CD4-positive, alpha-beta T cell treated with Interleukin-6 for 4 hours (primary cell): ENCODE results near the gene SHBG.
A peak's percentile ranks its signal among the peaks of the same experiment; 100 is the strongest.
"Not testable (repeated sequence)": the region's sequence is repeated elsewhere in the genome, so short reads cannot be mapped to it uniquely, and the experiment has no call there.

ENCODE experiments used
- DNase-seq: peaks from one replicate; pipeline ENCODE4 v3.0.0-alpha.2; 2020; ENCODE audit warnings: mixed read lengths

Gene SHBG

DNA sequence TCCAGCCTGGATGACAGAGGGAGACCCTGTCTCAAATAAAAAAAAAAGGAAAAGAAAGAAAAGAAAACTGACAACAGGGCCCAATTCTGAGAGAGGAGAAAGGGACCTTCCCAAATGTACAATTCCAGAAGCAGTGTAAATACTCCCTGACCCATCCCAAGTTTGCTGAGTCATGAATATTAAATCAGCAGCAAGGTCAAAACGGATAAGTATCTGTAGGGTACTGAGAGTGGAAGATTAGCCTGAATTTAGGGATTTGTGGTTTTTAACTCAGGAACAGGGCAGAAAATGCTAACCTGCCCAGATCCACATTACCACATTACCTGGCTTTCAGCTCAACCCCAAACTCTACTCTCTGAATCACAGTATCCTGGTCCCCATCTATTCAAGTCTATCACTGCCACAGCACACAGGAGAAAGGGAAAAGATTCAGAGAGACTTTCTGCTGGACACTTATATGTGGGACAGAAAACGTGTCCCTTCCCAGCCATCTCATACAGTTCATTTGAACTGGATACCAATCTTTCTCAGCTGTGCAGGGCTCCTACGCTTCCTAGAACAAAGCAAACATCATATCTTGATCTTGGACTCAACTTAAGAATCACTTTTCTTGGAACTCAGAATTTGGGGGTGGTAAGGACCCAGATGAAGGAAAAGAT is 18.2 kb upstream of the SHBG start:
- DNase-seq, result no peak

DNA sequence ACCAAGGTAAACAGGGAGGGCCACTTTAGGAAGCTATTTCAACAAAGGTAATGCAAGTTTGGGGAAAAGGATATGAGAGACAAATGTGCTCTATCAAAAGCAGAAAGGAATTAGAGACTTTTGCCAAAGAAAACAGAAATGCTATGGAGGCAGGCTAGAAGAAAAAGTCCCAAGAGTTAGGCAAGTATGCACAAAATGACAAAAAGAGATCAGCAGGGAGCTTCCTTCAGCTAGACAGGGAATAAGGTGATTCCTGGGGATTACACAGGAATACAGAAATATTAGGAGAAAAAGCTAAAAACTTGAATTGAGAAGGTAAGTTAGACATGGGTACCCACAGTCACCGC is 17.7 kb upstream of the SHBG start:
- no peak for DNase-seq

DNA sequence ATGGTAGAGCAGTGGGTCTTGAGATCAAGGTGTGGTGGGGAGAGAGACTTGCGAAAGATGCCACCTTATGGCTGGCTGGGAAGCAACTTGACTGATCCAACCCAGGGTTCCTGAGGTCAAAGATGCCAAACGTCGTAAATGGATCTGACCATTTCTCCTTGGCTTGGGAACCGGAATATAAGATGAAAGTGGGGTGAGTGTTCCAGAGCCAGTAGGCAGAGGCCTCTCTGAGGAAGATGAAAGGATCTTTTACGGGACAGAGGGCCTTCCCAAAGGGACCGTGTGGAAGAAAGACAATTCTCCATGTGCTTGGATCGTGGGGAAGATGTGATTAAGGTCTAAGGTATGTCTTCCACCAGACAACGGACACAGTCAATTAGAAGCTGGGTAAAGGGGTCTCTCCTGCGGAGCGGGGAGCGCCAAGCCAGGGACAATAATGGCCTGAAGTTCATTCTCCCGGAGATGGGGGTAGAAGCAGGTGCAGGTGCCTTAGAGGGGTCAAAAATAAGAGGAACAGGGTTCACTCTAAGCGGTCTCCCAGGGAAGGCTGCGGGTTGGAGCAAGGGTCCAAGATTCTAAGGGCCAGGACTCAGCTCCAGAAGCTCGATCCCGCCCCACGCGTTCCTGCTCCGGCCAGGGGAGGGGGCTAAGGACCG is 16.0 kb upstream of the SHBG start:
- DNase-seq, result no peak

DNA sequence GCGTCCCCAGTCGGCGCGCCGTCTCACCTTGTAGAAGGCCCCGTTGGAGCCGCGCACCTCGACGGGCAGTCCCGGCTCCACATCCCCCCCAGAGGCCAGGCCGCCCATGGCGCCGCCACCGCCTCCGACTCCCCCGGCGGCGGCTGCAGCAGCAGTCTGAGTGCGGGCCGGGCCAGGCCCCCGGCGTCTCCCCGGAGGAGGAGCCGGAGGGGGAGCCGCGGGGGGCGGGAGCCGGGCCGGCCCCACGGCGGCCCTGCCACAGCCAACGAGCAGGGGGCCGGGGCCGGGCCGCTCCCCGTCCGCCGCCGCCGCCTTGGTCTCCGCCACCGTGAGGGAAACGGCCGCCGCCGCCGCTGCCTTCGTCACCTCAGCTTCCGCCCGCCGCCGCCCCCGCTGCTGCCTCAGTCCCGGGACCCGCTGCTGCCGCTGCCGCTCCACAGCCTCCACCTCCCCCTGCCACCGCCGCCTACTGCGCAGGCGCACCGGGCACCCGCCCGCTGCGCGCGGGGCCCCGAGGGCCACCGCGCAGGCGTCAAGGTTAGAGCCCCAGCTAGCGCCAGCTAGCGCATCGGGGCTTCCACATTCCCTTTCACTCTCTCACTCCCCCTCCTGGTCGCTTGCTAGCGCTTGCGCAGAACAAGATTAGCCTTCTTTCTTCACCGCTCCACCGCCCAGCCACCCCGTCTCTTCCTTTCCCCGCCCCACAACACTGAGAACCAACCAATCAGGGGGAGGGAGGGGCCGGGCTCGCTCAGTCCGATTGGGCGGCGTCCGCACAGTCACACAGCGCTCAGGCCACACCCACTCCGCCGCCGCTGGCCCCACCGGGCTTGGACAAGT is 15.3 kb upstream of the SHBG start, which contains the start of gene FXR2:
FXR2 (minus strand) TSS at position 473 of the 840 bp plus-strand sequence; CDS start at position 108, 365 bp downstream.
- peak; percentile 99 for DNase-seq

DNA sequence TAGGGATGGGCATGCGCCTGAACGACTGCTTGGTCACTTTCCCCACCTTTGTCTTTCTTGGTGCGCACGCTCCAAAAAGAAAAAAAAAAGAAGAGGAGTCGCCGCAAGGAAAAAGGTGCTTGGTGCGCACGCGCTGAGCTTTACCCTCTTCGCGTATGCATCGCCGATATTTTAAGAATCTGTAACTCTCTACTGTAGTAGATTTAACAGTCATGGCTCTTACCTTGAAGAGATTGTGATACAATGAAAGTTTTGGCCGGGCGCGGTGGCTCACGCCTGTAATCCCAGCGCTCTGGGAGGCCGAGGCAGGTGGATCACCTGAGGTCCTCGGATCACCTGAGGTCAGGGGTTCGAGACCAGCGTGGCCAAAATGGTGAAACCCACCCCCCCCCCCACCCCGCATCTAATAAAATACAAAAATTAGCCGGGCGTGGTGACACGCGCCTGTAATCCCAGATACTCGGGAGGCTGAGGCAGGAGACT is 14.6 kb upstream of the SHBG start:
- DNase-seq, result no peak

DNA sequence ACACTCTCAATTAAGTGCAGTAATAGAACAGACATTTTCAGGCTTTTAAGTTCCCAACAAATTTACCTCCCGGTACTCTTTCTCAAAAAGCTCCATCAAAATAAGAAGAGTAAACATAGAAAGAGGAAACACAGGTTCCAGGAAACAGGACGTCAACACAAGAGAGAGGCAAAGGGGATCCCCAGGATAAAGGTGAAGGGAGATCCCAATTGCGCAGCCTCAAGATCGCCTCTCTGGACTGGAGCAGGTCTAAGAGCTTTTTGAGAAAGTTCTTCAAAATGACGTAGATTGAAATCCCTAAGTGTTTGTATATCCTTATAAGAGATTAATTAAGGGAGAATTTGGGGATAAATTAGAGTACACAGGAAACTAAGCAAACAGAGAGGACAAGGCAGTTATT is 11.3 kb upstream of the SHBG start:
- DNase-seq, result no peak

DNA sequence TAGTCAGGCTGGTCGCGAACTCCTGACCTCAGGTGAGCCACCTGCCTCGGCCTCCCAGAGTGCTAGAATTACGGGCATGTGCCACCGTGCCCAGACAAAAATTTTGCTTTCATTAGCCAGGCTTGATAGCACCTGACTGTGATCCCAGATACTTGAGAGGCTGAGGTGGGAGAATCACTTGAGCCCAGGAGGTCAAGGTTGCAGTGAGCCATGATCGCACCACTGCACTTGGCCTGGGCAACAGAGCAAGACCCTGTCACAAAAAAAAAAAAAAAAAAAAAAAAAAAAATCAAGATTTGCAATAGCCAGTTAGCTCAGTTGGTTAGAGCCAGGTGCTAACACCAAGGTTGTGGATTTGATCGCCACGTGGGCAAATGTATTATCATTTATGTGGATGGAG is 9.1 kb upstream of the SHBG start:
- no peak for DNase-seq

DNA sequence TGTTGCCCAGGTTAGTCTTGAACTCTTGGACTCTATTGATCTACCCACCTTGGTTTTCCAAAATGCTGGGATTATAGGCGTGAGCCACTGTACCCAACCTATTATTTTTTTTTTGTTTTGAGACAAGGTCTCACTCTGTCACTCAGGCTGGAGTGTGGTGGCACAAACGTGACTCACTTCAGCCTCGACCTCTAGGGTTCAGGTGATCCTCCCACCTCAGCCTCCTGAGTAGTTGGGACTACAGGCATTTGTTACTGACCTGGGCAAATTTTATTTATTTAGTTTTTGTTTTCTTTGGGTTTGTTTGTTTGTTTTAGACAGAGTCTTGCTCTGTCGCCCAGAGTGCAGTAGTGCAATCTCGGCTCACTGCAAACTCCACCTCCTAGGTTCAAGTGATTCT is 6.3 kb upstream of the SHBG start:
- no peak for DNase-seq

DNA sequence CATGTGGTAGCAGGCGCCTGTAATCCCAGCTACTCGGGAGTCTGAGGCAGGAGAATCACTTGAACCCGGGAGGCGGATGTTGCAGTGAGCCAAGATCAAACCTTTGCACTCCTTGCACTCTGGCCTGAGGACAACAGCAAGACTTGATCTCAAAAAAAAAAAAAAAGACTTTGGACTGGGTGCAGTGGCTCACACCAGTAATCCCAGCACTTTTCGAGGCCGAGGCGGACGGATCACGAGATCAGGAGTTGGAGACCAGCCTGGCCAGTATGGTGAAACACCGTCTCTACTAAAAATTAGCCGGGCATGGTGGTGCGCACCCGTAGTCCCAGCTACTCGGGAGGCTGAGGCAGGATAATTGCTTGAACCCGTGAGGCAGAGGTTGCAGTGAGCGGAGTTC is 4.2 kb upstream of the SHBG start:
- DNase-seq, result not testable (repeated sequence)

DNA sequence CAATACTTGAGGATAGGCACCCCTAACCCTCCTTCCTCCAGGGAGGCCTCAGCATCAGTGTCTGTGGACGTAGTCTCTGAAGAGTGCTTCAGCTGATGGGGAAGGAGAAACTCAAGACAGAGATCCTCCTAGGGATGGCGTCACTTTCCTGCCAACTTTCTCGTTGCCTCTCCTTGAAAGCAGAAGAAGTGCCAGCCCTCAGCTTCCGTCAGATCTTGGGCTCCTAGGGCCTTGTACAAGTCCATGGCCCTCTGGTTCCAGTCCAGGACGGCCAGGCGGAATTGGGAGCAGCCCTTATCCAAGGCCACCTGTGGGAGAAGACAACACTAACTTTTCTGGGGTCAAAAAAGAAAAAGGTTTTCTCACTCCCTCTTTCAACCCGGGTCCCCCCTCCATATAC is 3.6 kb upstream of the SHBG start:
- no peak for DNase-seq

DNA sequence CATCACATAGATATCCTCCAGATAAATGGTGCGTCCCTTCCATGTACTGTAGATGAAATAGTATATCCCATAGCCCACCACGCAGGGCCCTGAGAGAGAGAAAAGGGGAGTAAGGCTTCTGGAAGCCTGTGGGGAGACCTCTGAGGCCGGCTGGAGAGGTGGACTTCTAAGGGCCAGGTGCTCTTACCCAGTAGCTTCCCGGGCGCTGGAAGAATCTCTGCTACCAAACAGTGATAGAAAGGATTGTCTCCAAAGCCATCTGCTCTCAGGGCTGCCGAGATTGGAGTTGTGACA is 3.0 kb upstream of the SHBG start:
- DNase-seq, result no peak

DNA sequence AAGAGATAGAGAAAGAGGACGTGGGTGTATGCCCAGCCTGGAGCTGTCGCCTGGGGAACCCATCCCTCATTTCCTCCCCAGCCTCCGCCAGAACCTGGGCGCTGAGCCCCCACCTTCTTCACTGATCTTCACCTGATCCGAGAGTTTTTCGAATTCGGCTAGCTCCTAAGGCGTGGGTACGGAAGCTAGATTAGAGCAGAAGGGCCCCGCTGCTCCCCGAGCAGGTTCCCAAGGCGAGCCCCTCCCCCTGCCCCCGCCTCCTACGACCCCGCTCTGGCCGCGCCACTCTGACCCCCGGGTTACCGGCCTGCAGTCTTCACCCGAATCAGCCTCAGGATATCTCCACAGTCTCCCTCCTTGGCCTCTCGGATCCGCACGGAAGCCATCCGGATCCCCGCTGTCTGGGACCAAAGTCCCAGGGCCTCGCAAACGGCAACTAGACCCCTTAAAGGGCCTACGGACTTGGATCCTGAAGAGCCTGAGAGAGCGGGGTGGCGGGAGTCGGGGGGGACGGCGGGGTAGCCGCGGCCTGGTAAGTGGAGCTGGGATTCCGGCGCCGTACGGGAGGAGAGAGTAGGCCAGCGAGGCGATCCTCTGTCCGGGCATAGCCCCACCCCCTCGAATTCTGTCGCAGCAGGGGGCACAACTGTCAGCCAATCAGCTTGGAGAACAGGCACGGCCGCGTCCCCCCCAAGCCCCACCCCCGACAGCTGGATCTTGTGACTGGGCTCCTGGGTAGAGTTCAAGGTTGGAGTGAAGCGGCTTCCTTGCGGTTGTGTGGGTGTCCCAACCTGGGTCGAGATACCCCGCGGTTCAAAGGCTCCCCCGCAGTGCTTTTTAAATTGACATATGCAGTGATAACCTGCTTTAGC is 2.4 kb upstream of the SHBG start, which contains the start of gene SAT2:
SAT2 (minus strand) TSS at position 572 of the 872 bp plus-strand sequence; CDS start at position 386, 186 bp downstream.
- peak; percentile 93 for DNase-seq

DNA sequence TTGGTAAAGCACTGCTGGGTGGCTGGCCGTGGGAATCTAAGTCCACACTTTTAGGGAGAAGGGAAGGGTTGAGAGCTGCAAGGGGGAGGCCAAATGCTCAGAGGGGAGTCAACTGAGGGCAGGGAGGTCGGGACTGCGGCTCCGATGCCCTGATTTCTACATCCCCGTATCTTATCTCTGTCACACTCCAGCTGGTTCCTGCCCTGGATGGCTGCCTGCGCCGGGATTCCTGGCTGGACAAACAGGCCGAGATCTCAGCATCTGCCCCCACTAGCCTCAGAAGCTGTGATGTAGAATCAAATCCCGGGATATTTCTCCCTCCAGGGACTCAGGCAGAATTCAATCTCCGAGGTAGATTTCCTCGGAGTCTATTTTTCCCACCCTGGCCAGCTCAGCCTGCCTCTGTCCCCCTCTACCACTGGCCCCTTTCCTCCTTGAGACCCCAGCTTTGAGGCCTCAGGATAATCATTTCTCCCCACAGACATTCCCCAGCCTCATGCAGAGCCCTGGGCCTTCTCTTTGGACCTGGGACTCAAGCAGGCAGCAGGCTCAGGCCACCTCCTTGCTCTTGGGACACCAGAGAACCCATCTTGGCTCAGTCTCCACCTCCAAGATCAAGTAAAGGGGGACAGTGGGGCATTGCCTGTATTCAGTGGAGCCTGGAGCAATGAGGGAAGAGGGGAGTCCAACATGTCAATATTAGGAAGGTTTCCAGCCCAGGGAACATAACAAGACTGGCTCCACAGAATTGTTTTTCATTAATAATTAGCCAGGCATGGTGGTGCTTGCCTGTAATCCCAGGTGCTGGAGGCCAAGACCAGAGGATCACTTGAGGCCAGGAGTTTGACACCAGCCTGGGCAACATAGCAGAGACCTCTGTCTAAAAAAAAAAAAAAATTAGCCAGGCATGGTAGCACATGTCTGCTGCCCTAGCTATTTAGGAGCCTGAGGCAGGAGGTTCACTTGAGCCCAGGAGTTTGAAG is 1.8 kb downstream of the SHBG start:
- no peak for DNase-seq

DNA sequence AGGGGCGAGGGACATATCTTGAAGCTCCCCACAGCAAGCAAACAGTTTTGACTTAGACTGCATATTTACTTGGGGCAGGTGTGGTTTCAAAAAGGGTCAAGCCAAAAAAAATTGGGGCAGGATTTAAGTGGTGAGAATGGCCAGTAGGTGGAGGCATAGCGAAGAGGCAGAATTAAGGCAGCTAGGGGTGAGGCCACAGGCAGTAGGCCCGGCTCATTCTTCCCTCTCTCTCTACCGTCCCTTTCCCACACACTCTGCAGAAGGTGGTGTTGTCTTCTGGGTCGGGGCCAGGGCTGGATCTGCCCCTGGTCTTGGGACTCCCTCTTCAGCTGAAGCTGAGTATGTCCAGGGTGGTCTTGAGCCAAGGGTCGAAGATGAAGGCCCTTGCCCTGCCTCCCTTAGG is 2.6 kb downstream of the SHBG start:
- DNase-seq, result peak; percentile 40

DNA sequence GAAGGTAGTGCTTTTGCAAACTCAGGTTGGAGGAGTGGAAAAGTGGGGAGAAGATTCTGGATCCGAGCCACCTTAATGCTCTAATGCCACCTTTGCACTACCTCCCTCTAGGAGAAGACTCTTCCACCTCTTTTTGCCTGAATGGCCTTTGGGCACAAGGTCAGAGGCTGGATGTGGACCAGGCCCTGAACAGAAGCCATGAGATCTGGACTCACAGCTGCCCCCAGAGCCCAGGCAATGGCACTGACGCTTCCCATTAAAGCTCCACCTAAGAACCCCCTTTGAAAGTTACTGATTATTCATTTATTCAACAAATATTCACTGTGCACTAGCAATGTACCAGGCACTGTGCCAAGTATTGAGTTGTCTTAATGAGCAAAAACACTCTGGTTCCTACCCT is 3.2 kb downstream of the SHBG start:
- DNase-seq, result no peak

DNA sequence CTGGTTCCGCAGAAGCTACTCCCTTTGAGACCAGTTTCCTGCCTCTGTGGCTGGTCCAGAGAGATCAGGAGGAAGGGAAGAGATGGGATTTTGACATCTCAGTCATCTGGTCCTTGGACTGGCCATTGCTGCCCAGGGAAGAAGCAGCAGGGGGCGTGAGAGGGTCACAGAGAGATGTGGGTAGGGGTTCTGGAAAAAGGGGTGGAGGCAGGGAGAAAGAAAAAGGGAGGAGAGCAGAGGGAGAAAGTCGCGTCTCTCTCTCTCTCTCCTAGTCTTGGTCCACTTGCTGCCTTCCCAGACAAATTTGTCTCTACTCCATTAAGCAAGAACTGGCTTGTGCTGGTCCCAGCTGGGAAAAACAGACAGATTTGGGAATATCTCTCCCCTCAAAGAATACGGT is 4.4 kb downstream of the SHBG start:
- DNase-seq, result peak; percentile 12

DNA sequence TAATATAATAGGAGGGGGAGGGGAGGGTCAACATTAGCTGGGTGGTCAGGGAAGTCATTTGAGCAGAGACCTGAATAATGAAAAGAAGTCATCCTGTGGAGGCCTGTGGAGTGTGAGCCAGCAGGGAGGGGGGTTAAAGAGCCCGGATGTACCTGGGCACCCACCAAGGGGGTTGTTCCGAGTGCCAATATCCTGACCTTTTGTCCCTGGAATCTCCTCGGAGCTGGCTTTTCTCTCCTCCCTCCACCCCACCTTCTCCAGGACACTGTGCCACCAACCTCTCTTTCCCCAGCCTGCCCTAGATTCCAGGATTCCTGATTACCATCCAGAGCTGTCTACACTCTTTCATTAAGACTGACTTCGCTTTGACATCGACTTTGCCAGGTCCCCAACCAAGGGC is 6.2 kb downstream of the SHBG start:
- DNase-seq, result no peak

DNA sequence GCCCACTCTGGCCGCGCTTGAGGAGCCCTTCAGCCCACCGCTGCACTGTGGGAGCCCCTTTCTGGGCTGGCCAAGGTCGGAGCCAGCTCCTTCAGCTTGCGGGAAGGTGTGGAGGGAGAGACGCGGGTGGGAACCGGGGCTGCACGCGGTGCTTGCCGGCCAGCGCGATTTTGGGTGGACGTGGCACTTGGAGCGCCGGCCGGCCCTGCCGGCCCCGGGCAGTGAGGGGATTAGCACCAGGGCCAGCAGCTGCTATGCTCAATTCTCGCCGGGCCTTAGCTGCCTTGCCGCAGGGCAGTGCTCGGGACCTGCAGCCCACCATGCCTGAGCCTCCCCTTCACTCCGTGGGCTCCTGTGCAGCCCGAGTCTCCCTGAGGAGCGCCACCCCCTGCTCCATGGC is 10.8 kb downstream of the SHBG start:
- no peak for DNase-seq

DNA sequence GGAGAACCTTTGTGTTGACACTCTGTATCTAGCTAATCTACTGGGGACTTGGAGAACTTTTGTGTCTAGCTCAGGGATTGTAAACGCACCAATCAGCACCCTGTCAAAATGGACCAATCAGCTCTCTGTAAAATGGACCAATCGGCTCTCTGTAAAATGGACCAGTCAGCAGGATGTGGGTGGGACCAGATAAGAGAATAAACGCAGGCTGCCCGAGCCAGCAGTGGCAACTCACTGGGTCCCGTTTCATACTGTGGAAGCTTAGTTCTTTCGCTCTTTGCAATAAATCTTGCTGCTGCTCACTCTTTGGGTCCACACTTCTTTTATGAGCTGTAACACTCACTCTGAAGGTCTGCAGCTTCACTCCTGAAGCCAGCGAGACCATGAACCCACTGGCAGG is 11.7 kb downstream of the SHBG start:
- not testable (repeated sequence) for DNase-seq

DNA sequence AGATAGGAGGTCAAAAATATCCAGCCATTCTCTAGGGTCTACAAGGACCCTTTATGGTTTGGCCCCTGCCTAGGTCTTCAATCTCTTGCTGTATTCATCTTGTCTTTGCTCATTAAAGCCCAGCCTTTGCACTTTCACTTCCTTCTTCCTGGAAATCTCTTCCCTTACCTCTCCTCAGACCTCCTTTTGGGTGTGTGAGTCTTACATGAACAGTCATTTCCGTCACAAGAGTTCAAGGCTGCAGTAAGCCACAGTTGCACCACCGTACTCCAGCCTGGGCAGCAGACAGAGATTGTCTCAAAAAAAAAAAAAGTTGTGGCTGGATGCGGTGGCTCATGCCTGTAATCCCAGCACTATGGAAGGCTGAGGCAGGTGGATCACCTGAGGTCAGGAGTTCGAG is 14.8 kb downstream of the SHBG start:
- DNase-seq, result no peak

DNA sequence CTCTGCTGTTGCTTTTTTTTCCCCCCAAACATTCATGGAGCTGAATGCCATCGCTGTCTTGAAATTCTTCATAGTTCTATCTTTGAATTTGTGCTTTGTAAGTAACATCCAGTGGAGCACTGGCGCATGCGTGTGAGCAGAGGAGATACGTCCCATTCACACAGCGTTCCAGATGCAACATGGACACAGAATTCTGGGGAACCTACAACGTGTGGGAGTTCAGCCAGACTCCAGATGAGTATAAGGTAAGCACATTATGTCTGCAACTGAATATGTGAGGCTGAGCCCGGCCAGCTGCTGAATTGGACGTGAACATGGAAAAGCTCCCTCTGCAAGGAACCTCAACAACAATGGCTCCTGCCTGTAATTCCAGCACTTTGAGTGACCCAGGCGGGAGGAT is 16.5 kb downstream of the SHBG start:
- DNase-seq, result no peak

DNA sequence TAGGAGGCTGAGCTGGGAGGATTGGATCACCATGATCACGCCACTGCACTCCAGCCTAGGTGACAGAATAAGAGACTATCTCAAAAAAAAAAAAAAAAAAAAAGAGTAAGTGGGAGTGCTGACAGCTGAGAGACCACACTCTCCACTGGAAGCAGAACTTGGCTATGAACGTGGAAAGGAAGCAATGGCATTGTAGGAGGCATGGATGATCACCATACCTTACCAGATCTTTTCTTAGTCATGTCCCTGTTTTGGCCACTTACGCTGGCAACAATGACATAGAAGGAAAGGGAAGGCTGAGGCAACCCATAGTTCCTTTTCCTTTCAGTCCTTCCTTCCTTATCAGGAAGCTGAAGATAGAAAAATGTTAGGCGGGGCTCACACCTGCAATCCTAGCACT is 17.1 kb downstream of the SHBG start:
- DNase-seq, result no peak
